Stimulated activated CD8-positive, alpha-beta memory T cell treated with anti-CD3 and anti-CD28 coated beads, Interleukin-12 subunit alpha, Interleukin-12 subunit beta, amount 100 ng/mL, for 1 hour (primary cell): ENCODE measurements around the gene NAA80.
"Not testable (repeated sequence)": the region's sequence is repeated elsewhere in the genome, so short reads cannot be mapped to it uniquely, and the experiment has no call there.

Experiments
- DNase-seq: peaks from one replicate; pipeline ENCODE4 v3.0.0-alpha.2; 2020; ENCODE audit warnings: low read depth

Gene NAA80

DNA sequence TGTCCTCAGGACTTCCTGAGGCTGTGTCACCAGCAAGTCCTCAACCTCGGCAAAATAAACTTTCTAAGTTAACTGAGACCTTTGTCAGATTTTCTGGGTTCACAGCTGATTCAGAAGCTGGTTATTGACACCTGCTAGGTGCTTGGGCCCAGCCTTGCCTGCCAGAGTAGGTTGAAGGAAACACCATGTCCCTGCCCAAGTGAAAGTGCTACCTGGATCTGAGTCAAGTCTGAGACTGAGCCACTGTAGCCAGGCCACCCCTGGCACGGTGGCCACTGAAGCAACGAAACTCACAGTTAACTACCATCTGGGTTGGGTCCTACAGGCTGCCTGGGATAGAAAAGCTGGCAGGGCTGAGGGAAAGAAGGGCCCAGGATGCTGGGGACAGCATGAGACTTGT is 15.1 kb upstream of the NAA80 start:
- no peak for DNase-seq

GRCh38 chr3:50312041-50312440 is 12.8 kb upstream of the NAA80 start:
- DNase-seq: not testable (repeated sequence)

DNA sequence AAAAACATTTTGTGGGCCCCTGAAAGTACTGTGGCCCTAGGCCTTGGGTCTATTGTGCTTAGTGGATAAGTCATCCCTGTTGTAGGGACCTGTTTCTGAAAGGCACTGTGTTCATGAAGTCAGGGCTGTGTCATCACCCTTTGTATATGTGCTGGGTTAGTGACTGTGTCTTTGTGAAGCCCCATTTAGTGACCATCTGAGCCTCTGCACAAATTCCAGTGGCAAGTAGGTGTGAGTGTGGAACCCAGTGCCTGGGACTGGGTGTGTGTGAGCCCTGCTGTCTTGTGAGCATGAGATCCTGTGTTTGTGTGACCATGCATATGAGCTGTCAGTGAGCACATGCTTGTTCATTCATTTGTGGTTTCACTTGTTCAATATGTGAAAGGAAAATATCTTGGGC is 5.4 kb upstream of the NAA80 start:
- DNase-seq: no peak

DNA sequence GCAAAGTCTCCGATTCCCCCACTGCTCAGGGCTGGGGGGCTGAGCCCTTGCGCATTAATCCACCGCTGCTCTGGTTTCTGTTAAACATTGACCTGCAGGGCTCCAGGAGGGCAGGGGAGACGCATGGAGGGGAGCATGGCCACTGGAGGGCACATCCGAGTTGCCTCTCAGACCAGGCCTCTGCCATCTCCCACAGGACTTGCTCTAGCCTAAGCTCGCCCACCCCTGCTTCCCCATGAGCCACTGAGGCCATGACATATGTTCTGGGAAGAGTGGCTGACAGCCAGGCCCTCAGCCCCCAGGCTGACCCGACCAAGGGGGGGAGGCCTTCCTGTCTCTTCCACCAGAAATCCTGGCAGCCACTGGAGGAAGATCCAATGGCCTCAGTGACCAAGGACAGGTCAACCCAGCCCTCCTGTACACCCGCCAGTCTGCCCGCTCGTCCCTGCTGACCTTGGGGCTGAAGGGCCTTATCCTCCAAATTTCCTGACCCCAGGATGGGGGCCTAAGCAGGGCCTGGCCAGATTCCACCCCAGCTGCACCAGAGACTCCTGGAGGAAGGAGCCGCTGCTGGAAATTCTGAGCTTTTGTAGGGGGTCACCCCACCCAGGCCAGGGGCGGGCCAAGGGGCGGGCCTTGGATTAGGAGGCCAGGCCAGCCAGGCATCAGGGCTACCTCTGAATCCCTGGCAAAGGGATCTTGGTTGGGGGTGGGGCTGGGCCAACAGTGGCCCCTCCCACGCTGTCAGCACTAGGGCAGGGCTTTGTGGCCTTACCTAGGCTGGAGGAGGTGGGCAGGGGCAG is 4.0 kb upstream of the NAA80 start, which contains the start of gene HYAL1:
HYAL1 (minus strand) TSS at position 562 of the 803 bp plus-strand sequence. CDS start 618 bp downstream, outside the sequence.
- DNase-seq: no peak

GRCh38 chr3:50302095-50303012 is 3.1 kb upstream of the NAA80 start:
- DNase-seq: no peak

GRCh38 chr3:50300681-50301254 is 1.6 kb upstream of the NAA80 start:
- DNase-seq: no peak

DNA sequence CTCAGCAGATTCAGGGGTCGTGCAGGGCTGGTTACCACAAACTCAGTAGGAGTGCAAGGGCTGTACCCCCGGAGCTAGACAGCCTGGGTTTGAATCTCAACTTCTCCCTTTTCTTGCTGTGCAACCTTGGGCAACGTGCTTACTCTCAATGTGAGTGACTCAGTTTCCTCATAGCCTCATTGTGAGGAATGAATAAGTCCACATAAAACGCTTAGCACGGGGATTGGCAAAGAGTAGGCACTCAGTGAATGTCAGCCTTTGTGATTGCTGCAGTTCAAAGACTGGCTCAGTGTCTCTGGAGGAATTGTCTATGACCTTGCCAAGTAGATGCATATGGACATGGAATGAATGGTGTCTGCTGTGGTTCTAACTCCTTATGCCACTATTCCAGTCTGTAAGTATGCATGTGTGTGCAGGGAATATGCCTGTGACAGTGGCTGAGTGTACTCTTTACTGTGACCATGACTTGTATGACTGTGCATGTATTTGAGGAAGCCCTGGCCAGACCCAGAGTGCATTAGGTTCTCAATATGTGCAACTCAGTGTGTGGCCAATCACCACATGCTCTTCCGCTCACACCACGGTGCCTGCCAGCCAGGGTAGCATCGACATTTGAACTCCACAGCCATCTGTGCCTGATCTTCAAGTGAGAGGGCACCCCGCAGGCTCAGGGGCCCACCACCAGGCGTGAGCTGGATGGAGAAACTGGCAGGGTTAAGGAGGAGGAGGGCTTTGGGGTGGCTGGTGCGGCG is 900 bp upstream of the NAA80 start:
- DNase-seq: no peak

- DNase-seq: no peak
These were observed 378 bp upstream of the NAA80 start for GRCh38 chr3:50299638-50299928.

DNA sequence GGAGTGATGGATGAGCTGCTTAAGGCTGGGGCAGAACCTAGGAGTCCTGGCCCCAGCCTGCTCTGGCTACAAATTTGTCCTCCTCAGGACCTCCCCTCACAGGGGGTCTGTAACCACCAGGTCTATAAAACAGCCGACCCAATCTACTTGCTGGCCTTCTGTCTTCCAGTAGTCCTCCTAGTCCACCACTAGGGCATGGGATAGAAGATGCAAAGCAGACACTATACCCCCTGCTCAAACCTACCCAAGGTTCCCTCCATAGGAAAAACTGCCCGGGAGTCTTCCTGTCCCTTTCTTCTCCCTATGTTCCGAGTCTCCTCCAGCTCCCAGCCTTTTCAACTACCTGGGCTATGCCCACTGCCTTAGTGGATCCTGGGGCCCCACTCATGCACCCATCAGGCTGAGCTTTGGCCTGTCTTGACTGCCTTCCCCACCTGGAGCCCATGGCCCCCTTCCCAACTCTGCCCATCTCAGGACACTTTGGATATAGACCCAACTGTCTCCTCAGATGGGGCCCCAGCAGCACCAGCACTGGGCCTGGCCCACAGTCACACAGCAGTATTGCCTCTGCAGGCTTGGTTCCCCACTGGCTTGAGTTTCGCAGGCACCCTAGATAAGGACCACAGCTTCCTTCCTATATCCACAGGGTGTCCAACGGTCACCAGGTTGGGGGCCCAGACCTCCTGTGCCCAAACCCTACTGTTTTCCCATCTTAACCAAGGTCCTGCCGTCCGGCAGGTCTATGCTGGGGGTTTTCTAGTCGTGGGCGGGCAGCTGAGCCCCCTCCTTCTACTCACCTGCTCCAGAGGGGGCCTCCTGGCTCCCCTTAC is 1.1 kb downstream of the NAA80 start:
- DNase-seq: no peak

GRCh38 chr3:50297384-50297775 is 1.8 kb downstream of the NAA80 start:
- DNase-seq: no peak

- no peak for DNase-seq
These were observed 2.4 kb downstream of the NAA80 start for GRCh38 chr3:50296721-50297383.

GRCh38 chr3:50295553-50296431 is 3.4 kb downstream of the NAA80 start:
- no peak for DNase-seq

- no peak for DNase-seq
These were observed 4.5 kb downstream of the NAA80 start for GRCh38 chr3:50294492-50295403.

DNA sequence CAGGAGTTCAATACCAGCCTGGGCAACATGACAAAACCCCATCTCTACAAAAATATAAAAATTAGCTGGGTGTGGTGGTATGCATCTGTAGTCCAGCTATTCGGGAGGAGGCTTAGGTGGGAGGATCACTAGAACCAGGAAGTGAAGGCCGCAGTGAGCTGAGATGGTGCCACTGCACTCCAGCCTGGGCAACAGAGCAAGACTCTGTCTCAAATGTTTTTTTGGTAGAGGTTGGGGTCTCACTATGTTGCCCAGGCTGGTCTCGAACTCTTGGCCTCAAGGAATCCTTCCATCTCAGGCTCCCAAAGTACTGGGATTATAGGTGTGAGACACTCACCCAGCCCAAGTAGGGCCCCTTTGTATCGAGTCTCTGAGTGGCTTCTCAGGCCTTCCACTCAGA is 5.1 kb downstream of the NAA80 start:
- no peak for DNase-seq

- no peak for DNase-seq
These were observed 6.0 kb downstream of the NAA80 start for GRCh38 chr3:50293079-50293801.

GRCh38 chr3:50292159-50293078 is 6.8 kb downstream of the NAA80 start, which contains the start of gene IFRD2:
IFRD2 (minus strand) TSS chr3:50292429; CDS start chr3:50292274, 155 bp downstream.
- DNase-seq: peak; percentile 87
